ENCODE data around the gene BTN1A1. TPM values are rescaled to one million over a fixed set of nuclear protein-coding genes. Genes with fewer than 3 reads are reported as not detected.
"Not testable (repeated sequence)": the region's sequence is repeated elsewhere in the genome, so short reads cannot be mapped to it uniquely, and the experiment has no call there.

Gene BTN1A1
- total RNA-seq, 1 experiment from 2014 or later, result 0.10 TPM

GRCh38 chr6:26537160-26537845, 37.2 kb downstream of the BTN1A1 start:
- peak; percentile 98 for DNase-seq (ENCODE audit: low read depth)

GRCh38 chr6:26537846-26538571, 37.9 kb downstream of the BTN1A1 start, which contains the start of gene HMGN4:
Gene HMGN4 (plus strand): TSS chr6:26538366. CDS start chr6:26545207, 6,841 bp downstream.
- DNase-seq (ENCODE audit: low read depth), result peak; percentile 95

- DNase-seq (ENCODE audit: low read depth), result no peak
Measured at GRCh38 chr6:26538572-26538902, 38.4 kb downstream of the BTN1A1 start.

GRCh38 chr6:26539071-26539615, 39.0 kb downstream of the BTN1A1 start:
- peak; percentile 20 for DNase-seq (ENCODE audit: low read depth)

GRCh38 chr6:26541579-26541978, 41.5 kb downstream of the BTN1A1 start:
- DNase-seq (ENCODE audit: low read depth), result no peak

- DNase-seq (ENCODE audit: low read depth), result peak; percentile 43
Measured at GRCh38 chr6:26543953-26544352, 43.9 kb downstream of the BTN1A1 start.

- DNase-seq (ENCODE audit: low read depth), result no peak
Measured at GRCh38 chr6:26544473-26544872, 44.4 kb downstream of the BTN1A1 start.

GRCh38 chr6:26545627-26546026, 45.5 kb downstream of the BTN1A1 start:
- no peak for DNase-seq (ENCODE audit: low read depth)

GRCh38 chr6:26547363-26547762, 47.3 kb downstream of the BTN1A1 start:
- not testable (repeated sequence) for DNase-seq (ENCODE audit: low read depth)

- DNase-seq (ENCODE audit: low read depth), result no peak
Measured at GRCh38 chr6:26550250-26550993, 50.3 kb downstream of the BTN1A1 start.

GRCh38 chr6:26552205-26552604, 52.1 kb downstream of the BTN1A1 start:
- no peak for DNase-seq (ENCODE audit: low read depth)

- no peak for DNase-seq (ENCODE audit: low read depth)
Measured at GRCh38 chr6:26552640-26553188, 52.6 kb downstream of the BTN1A1 start.

GRCh38 chr6:26553264-26553634, 53.1 kb downstream of the BTN1A1 start:
- no peak for DNase-seq (ENCODE audit: low read depth)

- DNase-seq (ENCODE audit: low read depth), result peak; percentile 100
Measured at GRCh38 chr6:26553635-26554446, 53.7 kb downstream of the BTN1A1 start.

GRCh38 chr6:26554447-26554696, 54.3 kb downstream of the BTN1A1 start:
- DNase-seq (ENCODE audit: low read depth), result no peak

GRCh38 chr6:26554697-26555504, 54.8 kb downstream of the BTN1A1 start:
- DNase-seq (ENCODE audit: low read depth), result peak; percentile 80

GRCh38 chr6:26555505-26556262, 55.6 kb downstream of the BTN1A1 start:
- DNase-seq (ENCODE audit: low read depth), result peak; percentile 28

GRCh38 chr6:26556263-26557070, 56.4 kb downstream of the BTN1A1 start:
- peak; percentile 98 for DNase-seq (ENCODE audit: low read depth)

Data from M059J (cell line).